HG03558 (cell line): Measurements from ENCODE around the gene TMEM132E.

ENCODE experiments used
- ATAC-seq: cut with Tn5 transposase; IDR thresholded peaks from one replicate; pipeline ENCODE4 v1.9.1; 2021; ENCODE audit warnings: moderate number of reproducible peaks; ENCODE audit not compliant: unreplicated experiment; ENCODE audit errors: extremely low read depth

TMEM132E gene

DNA sequence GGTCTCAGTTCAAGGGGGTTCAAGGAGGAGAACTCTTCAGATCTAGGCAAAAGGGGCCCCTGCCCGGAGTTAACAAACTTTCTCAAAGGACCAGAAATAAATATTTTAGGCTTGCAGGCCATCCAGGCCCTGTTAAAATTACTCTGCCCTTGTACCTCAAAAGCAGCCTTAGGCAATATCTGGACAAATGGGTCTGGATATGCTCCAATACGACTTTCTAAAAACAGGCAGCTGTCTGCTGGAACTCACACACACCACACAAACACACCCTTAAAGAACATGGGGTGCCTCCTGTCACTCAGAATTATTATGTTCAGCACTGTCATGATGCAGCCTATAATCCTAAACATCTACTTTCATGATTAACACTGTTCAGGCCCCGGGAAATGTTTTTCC is 75.5 kb downstream of the TMEM132E start:
- ATAC-seq, result no peak

- no peak for ATAC-seq
Observed at GRCh38 chr17:34656801-34657200, 77.4 kb downstream of the TMEM132E start.

- no peak for ATAC-seq
Observed at GRCh38 chr17:34658811-34659560, 79.6 kb downstream of the TMEM132E start.

GRCh38 chr17:34663714-34664113 is 84.3 kb downstream of the TMEM132E start:
- no peak for ATAC-seq

- no peak for ATAC-seq
Observed at GRCh38 chr17:34665150-34665806, 85.9 kb downstream of the TMEM132E start.

- ATAC-seq, result no peak
Observed at GRCh38 chr17:34665819-34666763, 86.7 kb downstream of the TMEM132E start.

DNA sequence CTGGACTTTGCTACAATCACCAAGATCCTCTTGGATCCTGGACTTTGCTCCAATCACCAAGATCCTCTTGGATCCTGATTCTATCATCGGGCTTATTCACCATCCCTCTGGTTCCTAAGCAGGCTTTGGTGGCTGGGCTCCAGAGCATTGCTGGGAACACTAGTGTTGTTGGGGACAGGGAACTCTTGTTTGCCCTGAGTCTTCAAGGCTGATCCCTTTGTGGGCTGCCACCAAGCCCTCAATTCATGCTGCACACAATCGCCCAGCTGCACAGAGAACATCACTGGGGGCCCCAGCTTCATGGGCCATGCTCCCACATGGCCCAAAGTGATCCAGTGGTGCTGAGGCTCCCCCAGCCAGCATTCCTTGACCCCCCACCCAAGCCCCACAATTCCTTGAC is 88.3 kb downstream of the TMEM132E start:
- ATAC-seq, result no peak

GRCh38 chr17:34668206-34668605 is 88.8 kb downstream of the TMEM132E start:
- ATAC-seq, result no peak

DNA sequence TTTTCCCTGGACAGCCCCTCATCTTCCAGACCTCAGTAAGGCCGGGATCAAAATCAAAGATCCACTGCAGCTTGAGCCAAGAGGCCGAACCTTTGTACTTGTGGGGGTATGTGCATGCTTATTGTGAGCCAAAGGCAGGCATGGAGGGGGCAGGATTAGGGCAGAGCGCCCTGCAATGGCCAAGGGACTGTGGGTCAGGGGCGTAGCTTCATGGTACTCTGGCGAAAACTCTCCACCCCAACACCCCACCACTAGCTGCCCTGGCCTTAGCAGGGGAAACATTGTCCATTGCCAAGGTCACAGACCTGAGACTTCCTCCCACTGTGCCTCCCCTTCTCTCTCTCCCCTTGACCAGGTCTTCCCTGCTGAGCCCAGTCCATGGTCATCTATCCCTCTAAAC is 90.1 kb downstream of the TMEM132E start:
- ATAC-seq, result no peak

- ATAC-seq, result no peak
Observed at GRCh38 chr17:34670618-34671017, 91.2 kb downstream of the TMEM132E start.

- ATAC-seq, result no peak
Observed at GRCh38 chr17:34671191-34671590, 91.8 kb downstream of the TMEM132E start.

GRCh38 chr17:34672176-34672785 is 92.9 kb downstream of the TMEM132E start:
- ATAC-seq, result no peak

DNA sequence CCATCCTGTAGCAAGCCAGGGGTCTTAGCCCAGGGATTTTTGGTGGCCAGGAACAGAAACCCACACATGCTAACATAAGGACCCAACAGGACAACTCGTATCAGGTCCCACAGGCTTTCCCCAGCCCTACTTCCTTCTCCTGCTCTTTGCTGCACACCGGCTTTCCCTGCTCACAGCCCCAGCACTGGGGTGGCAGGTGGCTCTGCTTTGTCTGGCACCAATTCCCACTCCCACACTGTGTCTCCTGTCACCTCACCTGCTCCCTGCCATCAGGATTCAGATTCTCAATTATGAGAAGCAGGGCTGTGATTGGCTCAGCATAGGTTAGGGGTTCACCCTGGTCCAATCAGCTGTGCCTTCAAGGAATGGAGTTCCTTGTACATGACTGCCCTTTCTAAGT is 94.1 kb downstream of the TMEM132E start:
- ATAC-seq, result no peak

DNA sequence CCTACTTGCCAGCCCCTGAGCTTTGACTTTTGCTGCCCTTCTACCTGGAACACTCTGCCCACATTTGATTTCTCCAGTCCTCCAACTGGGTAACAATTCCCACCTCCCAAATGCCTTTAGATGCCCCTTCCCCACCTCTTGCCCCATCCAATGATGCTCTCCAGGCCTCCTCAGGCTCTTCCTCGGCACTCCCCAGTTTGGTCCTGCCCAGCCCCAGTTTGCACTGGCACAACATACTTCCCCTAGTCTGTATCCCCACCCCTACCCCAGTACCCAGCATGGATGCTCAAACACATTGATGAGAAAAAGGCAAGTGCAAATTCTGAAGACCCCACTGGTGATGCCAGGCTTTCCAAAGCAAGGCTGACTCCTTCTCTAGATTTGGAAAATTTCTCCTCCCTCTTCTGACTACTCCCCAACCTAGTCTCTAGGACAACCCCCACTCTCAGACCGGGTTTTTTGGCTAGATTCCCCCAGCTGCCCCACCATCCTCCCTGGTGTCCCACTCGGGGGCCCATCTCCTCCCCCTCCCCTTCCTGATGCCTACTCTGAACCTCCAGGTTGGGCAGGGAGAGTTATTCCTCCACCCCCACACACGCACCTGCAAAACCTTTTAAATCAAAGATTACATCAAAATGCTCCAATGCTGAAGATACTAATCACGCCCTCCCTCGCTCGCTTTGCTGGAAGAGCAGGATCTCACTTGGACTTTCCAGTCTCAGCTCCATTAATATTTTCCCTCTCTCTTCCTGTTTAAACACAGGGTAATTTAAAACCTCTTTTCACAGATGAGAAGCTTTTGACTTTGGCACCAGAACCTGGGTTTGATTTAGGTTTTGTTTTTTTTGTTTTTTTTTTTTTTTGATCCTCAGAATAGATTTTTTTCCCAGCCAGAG is 94.9 kb downstream of the TMEM132E start:
- no peak for ATAC-seq

- ATAC-seq, result no peak
Observed at GRCh38 chr17:34675143-34675542, 95.8 kb downstream of the TMEM132E start.

DNA sequence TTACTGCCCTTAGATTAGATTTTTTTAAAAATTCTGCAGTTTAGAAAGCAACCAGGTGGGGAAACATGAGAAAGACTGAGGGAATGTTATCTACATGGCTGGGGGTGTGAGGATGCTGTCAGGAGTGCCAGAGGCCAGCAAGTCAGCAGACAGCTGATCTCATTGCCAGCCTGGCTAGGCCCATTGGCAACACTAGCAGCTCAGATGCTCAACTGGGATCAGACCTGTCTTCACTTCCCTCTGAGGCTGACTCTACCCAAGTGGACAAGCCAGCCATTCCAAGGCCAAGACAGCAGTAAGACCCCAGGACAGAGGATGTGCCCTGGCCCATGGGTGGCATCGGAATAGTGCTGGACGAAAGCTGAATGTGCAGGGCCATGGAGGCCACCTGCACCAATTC is 96.2 kb downstream of the TMEM132E start:
- ATAC-seq, result no peak

DNA sequence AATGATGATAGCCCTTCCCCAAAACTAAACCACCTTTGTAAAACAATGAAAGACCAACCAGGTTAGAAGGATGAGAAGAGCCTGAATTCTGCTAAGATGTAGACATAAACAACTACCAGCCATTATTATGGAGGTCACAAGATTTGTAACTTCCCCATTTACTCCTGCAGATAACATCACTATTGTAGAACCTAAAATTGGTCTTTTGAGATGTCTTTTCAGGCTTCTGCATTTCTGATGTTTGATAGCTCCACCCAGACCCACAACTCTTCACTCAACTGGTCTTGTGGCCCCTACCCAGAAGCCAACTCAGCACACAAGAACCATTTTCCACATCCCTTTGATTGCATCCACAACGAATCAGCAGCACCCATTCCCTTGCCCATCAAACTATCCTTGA is 100.8 kb downstream of the TMEM132E start:
- ATAC-seq, result no peak

GRCh38 chr17:34682305-34682704 is 102.9 kb downstream of the TMEM132E start:
- no peak for ATAC-seq

DNA sequence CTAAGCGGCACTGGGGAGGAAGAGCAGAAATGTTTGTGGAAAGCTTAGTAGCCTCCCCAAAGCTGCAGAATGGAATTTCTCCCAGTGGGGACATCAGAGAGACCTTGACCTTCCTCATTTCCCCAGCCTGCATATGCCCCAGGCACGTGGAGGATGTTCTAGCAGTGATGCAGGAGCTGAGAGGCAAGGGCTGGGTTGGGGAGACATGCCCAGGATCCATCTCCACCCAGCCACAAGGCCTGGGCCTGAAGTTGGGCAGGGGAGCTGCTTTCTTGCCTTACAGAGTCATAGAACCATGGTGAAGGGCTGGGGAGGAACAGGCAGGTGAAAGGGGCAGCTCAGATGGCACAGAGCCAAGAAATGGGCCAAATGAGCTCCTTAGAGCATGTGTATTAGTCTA is 104.0 kb downstream of the TMEM132E start:
- no peak for ATAC-seq
